IPS-18c (cell line): Measurements from ENCODE around the gene STUM.

ENCODE experiments used
- H3K4me3 ChIP-seq: 2 replicates; pipeline ENCODE4 v1.7.0; 2013; ENCODE audit warnings: low read depth, mild to moderate bottlenecking, low read length, moderate library complexity; ENCODE audit not compliant: insufficient read depth
- H3K9me3 ChIP-seq: one replicate; pipeline ENCODE4 v1.6.1; 2013; ENCODE audit warnings: mild to moderate bottlenecking, low read length, moderate library complexity; ENCODE audit not compliant: control insufficient read depth, insufficient read depth

STUM gene

DNA sequence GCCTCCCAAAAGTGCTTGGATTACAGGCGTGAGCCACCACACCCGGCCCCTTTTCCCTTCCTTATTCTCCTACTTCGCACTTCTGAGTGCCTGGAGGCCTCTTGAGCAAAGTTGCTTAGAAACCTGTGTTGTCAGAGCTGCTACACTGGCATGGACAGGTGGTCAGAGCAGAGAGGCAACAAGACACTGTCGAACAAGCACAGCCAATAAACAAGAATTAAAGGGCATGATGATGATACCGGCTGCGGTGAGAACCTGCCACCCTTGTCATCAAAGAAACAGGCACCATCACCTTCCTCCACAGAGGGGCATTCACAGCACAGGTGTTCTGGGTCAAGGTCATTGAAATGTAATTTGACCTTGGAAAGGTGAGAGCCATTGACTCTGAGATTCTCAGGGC, 23.3 kb downstream of the STUM start:
- Histone ChIP-seq H3K9me3 (no peaks in the 10 kb centered on the region), H3K4me3 (no peak overlapping the region)

GRCh38 chr1:226572325-226572726, 23.8 kb downstream of the STUM start:
- Histone ChIP-seq H3K4me3 (no peak overlapping the region), H3K9me3 (no peaks in the 10 kb centered on the region)

GRCh38 chr1:226574044-226574443, 25.5 kb downstream of the STUM start:
- no peak overlapping the region for H3K4me3 ChIP-seq
- H3K9me3 ChIP-seq = no peaks in the 10 kb centered on the region

DNA sequence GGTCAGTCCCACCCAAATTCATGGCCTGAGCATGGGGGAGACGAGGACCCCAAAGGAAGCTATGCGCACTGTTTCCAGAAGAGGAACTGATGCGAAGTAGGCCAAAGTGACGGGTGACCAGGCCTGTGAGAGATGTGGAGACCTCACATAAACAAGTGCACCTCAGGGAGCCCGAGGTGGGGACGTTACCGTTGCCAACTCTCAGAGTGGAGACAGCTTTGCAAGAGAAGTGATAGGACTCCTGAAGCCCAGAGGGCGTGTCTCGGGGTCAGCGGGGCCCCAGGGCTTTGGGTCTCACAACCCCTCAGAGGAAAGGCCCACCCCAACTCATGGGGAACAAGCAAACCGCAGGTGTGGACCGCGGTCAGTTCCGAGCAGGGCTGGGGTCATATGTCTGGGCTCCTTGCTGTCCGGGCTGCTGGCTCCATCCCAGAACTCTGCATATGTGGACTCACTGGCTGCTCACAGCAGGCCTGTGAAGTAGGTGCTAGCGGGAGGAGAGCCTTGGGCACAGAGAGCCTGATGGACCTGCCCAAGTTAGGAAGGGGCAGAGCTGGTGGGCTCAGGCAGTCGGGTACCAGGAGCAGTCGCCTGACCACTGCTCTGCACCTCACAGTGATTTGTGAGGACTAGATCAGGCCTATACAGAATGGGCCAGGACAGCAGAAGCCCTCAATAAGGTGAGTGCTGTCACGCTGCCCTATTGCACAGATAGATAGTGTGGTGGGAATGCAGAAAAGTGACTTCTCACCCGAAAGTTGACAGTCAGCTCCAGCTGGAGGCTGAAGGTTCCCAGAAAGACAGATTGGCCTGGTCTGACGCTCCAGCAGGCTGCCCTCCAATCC, 26.2 kb downstream of the STUM start:
- Histone ChIP-seq H3K4me3 (no peak overlapping the region), H3K9me3 (no peaks in the 10 kb centered on the region)

DNA sequence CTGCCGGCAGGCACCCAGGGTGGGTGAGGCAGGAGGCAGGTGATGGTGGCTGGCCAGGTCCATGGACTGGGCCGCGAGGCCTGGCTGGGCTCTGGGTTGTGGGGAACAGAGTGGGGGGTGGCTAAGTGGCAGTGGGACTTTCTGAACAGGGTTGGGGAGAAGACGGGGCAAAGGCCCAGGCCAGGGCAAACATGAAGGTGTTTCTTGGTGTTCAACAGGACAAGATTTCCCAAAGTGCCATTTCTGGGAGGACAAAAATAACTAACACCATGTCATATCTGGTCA, 26.8 kb downstream of the STUM start:
- no peaks in the 10 kb centered on the region for H3K9me3 ChIP-seq
- H3K4me3 ChIP-seq = no peak overlapping the region

GRCh38 chr1:226575739-226576378, 27.3 kb downstream of the STUM start:
- Histone ChIP-seq H3K9me3 (no peaks in the 10 kb centered on the region), H3K4me3 (no peak overlapping the region)

DNA sequence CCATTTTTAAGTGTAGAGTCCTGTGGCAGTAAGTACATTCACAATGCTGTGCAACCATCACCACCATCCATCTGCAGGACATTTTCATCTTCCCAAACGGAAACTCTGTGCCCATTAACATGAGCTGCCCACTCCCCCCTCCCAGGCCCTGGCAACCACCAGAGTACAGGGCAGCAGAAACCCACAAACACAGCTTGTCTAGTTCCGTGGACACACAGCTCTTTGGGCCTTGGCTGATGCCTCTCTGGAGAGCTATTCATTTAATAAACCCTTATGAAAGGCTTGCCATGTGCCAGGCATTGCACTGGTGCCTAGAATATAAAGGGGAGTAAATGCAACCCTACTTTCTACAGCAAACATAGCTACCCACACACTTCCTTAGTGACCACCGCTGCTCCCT, 28.0 kb downstream of the STUM start:
- no peak overlapping the region for H3K4me3 ChIP-seq

DNA sequence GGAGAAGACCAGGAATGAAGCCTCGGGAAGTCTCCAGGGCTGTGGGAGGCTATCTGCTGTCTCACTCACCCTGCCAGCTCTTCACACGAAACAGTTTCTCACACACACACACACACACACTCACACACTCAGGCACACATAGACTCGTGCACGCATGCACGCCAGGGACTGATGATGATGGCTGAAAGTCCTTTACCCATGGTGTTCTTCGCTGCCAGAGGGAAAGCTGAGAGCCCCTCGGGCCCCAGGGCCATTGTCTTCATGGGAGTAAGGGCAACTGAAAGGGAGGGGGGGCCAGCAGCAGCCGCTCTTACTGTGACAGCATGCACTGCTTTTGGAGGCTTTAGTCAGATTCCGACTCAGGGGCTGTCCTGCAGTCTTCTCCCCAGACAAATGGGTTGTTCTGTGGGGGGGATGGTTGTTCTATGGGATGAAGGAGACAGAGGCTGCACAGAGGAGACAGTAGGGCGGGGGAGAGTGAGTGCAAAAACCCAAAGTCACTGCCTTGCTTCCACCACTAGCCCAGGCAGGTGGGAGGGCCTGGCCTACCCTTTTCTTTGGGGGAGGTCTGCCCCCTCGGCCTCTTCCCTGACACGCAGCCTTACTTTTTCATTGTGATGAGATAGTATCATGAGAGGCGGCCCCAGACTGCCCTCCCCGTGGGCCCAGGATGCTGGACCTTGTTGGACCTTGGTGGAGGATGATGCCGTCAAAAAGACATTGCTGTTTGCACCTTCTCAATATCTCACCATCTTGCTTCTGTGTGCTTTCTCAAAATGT, 29.0 kb downstream of the STUM start:
- Histone ChIP-seq H3K9me3 (no peaks in the 10 kb centered on the region), H3K4me3 (no peak overlapping the region)

More for the DNA sequence above, 28.0 kb downstream of the STUM start:
- no peaks in the 10 kb centered on the region for H3K9me3 ChIP-seq

DNA sequence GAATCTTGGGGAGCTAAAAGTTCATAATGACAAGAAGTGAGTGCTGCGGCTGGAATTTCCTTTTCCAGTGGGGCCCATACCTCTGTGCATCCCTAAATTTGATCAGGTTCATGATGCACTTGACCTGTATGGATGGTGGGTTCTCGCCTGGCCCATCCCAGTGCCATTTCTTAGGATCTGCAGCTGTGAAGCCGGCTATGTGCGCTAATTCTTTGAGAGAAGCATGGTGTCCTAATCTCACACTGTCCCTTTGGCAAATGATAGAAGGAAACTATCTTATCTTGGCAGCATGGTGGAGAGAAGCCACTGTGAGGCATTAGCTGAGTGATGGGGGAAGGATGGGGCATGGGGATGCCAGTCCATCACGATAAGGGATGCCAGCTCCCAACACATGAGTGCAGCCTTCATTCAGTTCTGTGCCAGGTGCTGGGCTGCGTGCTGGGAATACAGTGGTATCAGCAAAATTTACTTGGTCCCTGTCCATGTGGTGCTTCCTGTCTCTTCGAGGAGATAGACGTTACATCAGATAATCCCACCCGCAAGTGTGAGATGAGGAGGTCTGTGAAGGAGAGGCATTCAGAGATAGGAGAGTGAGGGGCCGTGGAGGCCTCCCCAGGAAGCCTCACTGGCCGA, 30.5 kb downstream of the STUM start:
- Histone ChIP-seq H3K4me3 (no peak overlapping the region), H3K9me3 (no peaks in the 10 kb centered on the region)

DNA sequence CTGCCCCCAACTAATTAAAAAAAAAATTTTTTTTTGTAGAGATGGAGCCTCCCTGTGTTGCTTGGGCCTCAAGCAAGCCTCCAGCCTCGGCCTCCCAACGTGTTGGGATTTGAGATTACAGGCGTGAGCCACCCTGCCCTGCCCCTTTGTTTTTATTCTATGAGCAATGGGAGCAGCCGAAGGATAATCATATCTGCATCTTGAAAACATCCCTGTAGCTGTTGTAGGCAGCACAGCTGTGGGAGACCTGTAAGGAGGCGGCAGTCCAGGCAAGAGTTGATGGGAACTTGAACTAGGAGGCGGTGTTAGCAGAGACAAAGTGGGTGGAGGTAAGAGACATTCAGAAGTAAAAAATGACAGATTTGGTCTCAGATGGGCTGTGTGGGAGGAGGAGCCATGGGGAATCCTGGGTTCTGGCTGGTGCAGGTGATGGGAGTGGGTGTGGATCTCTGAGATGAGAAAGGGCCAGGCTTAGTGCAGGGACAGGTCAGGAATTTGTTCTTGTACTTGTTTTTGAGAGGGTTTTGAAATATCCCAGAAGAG, 31.3 kb downstream of the STUM start:
- no peak overlapping the region for H3K4me3 ChIP-seq
- no peaks in the 10 kb centered on the region for H3K9me3 ChIP-seq

- Histone ChIP-seq H3K9me3 (no peaks in the 10 kb centered on the region), H3K4me3 (no peak overlapping the region)
These were observed 32.2 kb downstream of the STUM start for GRCh38 chr1:226580625-226581270.

DNA sequence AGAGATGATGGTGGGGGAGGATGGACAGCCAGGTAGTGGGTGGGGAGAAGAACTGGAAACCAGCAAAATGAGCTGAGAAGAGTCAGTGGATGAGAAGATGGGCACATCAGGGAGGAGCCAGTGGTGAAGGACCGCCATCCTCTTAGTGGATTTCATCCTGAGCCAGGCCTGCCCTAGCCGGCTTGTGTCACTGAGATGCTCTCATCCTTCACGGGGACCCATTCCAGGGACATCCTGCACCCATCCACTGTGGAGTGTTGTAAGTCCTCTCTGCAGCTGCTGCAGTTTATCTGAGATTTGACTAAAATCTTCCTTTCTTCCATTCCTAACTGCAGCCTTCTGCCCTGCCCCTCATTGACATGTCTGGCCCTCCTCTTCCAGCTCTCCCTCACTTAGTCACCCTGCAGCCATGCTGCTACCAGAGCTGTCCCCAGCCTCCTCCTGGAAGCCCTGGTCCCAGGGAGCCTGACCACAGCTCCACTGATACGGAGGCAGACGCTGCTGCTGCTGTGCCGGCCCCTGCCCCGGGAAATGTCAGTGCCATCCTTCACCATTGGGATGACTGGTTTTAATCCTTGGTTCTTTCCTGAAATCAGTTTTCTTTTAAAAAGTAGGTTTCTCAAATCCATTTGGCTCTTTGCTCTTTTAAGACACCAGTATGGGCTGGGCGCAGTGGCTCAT, 33.2 kb downstream of the STUM start:
- Histone ChIP-seq H3K4me3 (no peak overlapping the region), H3K9me3 (no peaks in the 10 kb centered on the region)

GRCh38 chr1:226582966-226583365, 34.4 kb downstream of the STUM start:
- H3K4me3 ChIP-seq = no peak overlapping the region
- H3K9me3 ChIP-seq = no peaks in the 10 kb centered on the region

DNA sequence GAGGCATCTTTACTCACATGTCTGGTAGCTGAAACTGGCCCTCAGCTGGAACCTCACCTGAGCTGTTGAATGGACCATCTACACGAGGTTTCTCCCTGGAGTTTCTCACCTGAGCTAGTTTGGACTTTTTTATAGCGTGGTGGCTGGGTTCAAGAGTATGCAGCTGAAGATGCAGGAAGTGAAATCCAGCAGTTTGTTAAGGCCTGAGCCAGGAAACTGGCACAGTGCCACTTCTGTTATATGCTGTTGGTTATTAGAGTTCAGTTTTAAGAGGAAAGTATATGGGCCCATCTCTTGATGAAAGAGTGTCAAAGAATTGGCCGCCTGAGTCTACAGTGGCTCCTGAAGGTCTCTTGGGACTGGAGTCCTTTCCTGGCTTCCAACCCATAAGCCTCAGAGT, 35.6 kb downstream of the STUM start:
- Histone ChIP-seq H3K4me3 (no peak overlapping the region), H3K9me3 (no peaks in the 10 kb centered on the region)

DNA sequence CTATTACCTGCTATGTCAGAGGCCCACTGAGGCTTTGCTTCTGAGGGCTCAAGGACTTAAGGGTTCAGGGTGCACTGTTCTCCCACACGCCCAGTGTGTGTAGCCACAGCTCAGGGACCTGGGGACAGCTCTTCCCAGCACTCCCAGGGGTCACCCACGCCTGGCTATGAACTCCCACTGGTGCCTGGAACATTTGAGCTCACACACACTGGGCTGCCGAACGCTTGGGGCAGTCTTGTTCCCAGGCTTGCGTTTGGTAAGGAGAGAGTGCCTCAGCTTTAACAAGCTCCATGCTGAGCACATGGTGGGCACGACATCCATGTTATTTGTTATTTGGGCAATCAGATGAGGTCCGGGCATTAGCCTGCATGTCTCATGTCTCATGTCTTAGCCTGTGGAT, 37.6 kb downstream of the STUM start:
- Histone ChIP-seq H3K9me3 (no peaks in the 10 kb centered on the region), H3K4me3 (no peak overlapping the region)

GRCh38 chr1:226586650-226587422, 38.3 kb downstream of the STUM start:
- Histone ChIP-seq H3K4me3 (no peak overlapping the region), H3K9me3 (no peaks in the 10 kb centered on the region)
